ENCODE results near the gene SH2D3C. TPM values are rescaled to one million over a fixed set of nuclear protein-coding genes. Genes with fewer than 3 reads are reported as not detected.
A peak's percentile ranks its signal among the peaks of the same experiment; 100 is the strongest.

The SH2D3C gene
- total and polyA plus RNA-seq, 9 of the 15 experiments (the other 6 are each of a cell fraction or from before 2014, with no cell fraction given): 0.03 to 1.2 (median 0.22) TPM; not detected in 1

GRCh38 chr9:127758843-127759242 lies 19.6 kb downstream of the SH2D3C start:
- DNase-seq (ENCODE audit: extremely low read depth in 1 of 4, low spot score in 3 of 4) (peak in 2 of 4 experiments; percentile 40 to 50), ATAC-seq (peak; percentile 91), FAIRE-seq (peak; percentile 67)
- ChIA-PET CTCF (ENCODE audit: low intra/inter-chr PET ratio) (no interaction called here), POLR2A (interaction anchor here (0.8 kb wide), 1 partner anchor 9 kb away, joined by 4 read pairs; no protein-coding TSS in a partner anchor)
- no peaks in the 10 kb centered on the region for H3K36me3 ChIP-seq (ENCODE audit: control insufficient read depth, insufficient read depth, low read length)
- H3K79me2 ChIP-seq (ENCODE audit: control insufficient read depth, insufficient read depth, low read length): no peaks in the 10 kb centered on the region
- H3K4me2 ChIP-seq (ENCODE audit: insufficient read depth, low read length): no peak overlapping the region
- peaks cover 2 to 10% of the 10 kb centered on the region in 2 experiments; a peak in 3 of 5 replicates for H3K27me3 ChIP-seq (ENCODE audit: control insufficient read depth in 2 of 2, insufficient read depth in 2 of 2, low read length in 2 of 2)
- in situ Hi-C loops (cut with MboI): loop anchor here (25.0 kb wide), 1 partner anchor 603 kb away; the partner anchor contains the start of gene URM1
- H3K27ac ChIP-seq (ENCODE audit: extremely low read depth, low read depth, low read length): no peak overlapping the region
- H3K9me3 ChIP-seq (replicated peaks; ENCODE audit: control insufficient read depth, insufficient read depth, low read depth, low read length): no peaks in the 10 kb centered on the region
- H4K20me1 ChIP-seq (replicated peaks; ENCODE audit: control insufficient read depth, insufficient read depth, low read length): peaks cover 1% of the 10 kb centered on the region; the same call in 1 of the 2 replicates
- H3K4me1 ChIP-seq (replicated peaks in 1 of 2; ENCODE audit: control insufficient read depth in 2 of 2, insufficient read depth in 2 of 2, low read length in 2 of 2): peaks cover 18 to 34% of the 10 kb centered on the region in 2 experiments
- peak overlapping the region in 1 of 2 experiments; percentile 79; a peak in 1 of 4 replicates for H3K9ac ChIP-seq (ENCODE audit: insufficient read depth in 1 of 2, low read depth in 2 of 2, low read length in 2 of 2)
- no peak overlapping the region for H2AFZ ChIP-seq (ENCODE audit: low read depth, low read length)
- H3K9me1 ChIP-seq (ENCODE audit: control insufficient read depth, insufficient read depth, low read length): peaks cover 3% of the 10 kb centered on the region
- BruUV-seq (replicated peaks): no TSS peak
- no peak overlapping the region for H3K4me3 ChIP-seq
- intact Hi-C loops (cut with micrococcal nuclease): no loop called here
- WGBS (ENCODE audit: insufficient coverage, low coverage, missing lambda C conversion rate): 3% methylated on average over 5 of the region's 5 CpGs
- TF ChIP-seq ZKSCAN8 (CRISPR knock-in tag; IDR thresholded peaks at IDR 0.05) (no peak), HMBOX1 (IDR thresholded peaks at IDR 0.05) (peak; percentile 94), ZNF184 (CRISPR knock-in tag; IDR thresholded peaks at IDR 0.05) (no peak), EP300 (IDR thresholded peaks at IDR 0.05; ENCODE audit: low read length) (peak; percentile 51; the same call in 1 of the 2 replicates), MGA (IDR thresholded peaks at IDR 0.05) (peak; percentile 12; the same call in 1 of the 2 replicates), CEBPZ (IDR thresholded peaks at IDR 0.05; ENCODE audit: borderline replicate concordance, low read depth, low read length) (no peak)

All from K562 (cell line).